Measurements from ENCODE around the gene MYOF.

DNA sequence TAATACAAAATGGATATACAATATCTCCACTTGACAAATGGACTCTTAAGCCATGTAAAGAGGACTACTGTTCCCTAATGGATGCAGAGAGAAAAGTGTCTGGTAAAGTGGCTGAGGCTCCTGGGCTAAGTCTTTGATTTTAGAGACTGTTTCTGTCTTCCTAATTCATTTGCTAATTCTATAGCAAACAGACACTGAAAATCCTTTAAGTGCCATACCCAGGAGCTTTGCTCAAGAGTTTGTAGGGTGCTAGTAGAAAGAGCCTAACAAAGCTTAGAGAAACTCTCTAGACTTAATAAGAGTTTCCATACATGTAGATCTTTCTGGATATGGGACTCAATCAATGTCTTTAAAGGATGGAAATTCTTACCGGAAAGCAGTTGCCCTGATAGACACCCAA lies 31.0 kb upstream of the MYOF start:
- TF ChIP-seq, protein P1, sequence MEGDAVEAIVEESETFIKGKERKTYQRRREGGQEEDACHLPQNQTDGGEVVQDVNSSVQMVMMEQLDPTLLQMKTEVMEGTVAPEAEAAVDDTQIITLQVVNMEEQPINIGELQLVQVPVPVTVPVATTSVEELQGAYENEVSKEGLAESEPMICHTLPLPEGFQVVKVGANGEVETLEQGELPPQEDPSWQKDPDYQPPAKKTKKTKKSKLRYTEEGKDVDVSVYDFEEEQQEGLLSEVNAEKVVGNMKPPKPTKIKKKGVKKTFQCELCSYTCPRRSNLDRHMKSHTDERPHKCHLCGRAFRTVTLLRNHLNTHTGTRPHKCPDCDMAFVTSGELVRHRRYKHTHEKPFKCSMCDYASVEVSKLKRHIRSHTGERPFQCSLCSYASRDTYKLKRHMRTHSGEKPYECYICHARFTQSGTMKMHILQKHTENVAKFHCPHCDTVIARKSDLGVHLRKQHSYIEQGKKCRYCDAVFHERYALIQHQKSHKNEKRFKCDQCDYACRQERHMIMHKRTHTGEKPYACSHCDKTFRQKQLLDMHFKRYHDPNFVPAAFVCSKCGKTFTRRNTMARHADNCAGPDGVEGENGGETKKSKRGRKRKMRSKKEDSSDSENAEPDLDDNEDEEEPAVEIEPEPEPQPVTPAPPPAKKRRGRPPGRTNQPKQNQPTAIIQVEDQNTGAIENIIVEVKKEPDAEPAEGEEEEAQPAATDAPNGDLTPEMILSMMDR (IDR thresholded peaks at IDR 0.05) = no peak
- no peak for TF ChIP-seq POLR2A (IDR thresholded peaks at IDR 0.05)
